ENCODE results near the gene SDHA. TPM values are rescaled to one million over a fixed set of nuclear protein-coding genes. Genes with fewer than 3 reads are reported as not detected.

Gene SDHA
- total and polyA plus RNA-seq, 12 donors = 116 to 296 (median 202) TPM

- intact Hi-C loops (cut with DNase I) = no loop called here
- peaks cover 0 to 6% of the 10 kb centered on the region in 2 donors for H3K4me1 ChIP-seq (replicated peaks in 1 of 2)
- no peaks in the 10 kb centered on the region for H3K36me3 ChIP-seq (replicated peaks in 1 of 2)
- no peaks in the 10 kb centered on the region for H3K27me3 ChIP-seq
- TF ChIP-seq, protein P1, sequence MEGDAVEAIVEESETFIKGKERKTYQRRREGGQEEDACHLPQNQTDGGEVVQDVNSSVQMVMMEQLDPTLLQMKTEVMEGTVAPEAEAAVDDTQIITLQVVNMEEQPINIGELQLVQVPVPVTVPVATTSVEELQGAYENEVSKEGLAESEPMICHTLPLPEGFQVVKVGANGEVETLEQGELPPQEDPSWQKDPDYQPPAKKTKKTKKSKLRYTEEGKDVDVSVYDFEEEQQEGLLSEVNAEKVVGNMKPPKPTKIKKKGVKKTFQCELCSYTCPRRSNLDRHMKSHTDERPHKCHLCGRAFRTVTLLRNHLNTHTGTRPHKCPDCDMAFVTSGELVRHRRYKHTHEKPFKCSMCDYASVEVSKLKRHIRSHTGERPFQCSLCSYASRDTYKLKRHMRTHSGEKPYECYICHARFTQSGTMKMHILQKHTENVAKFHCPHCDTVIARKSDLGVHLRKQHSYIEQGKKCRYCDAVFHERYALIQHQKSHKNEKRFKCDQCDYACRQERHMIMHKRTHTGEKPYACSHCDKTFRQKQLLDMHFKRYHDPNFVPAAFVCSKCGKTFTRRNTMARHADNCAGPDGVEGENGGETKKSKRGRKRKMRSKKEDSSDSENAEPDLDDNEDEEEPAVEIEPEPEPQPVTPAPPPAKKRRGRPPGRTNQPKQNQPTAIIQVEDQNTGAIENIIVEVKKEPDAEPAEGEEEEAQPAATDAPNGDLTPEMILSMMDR (IDR thresholded peaks at IDR 0.05) = no peak
- TF ChIP-seq POLR2A (IDR thresholded peaks at IDR 0.05) = no peak
- H3K27ac ChIP-seq = no peak overlapping the region
- H3K9me3 ChIP-seq (replicated peaks in 1 of 3) = no peaks in the 10 kb centered on the region
- 81 to 91% (median 83%) methylated on average over 9 of the region's 9 CpGs for WGBS, 4 donors
- H3K4me3 ChIP-seq = no peak overlapping the region
- no peak for DNase-seq
Measured at GRCh38 chr5:192691-192969, 25.5 kb upstream of the SDHA start.

GRCh38 chr5:192970-193831 is 24.9 kb upstream of the SDHA start:
- intact Hi-C loops (cut with DNase I) = no loop called here
- Histone ChIP-seq H3K4me1 (replicated peaks in 1 of 2) (peaks cover 0 to 2% of the 10 kb centered on the region in 2 donors), H3K4me3 (no peak overlapping the region), H3K27ac (no peak overlapping the region), H3K27me3 (no peaks in the 10 kb centered on the region), H3K36me3 (replicated peaks in 1 of 2) (no peaks in the 10 kb centered on the region), H3K9me3 (replicated peaks in 1 of 3) (no peaks in the 10 kb centered on the region)
- TF ChIP-seq, protein P1 (IDR thresholded peaks at IDR 0.05) = no peak
- no peak for TF ChIP-seq POLR2A (IDR thresholded peaks at IDR 0.05)
- DNase-seq = no peak
- 84 to 87% (median 86%) methylated on average over 9 to 17 of the region's 17 CpGs for WGBS, 4 donors

DNA sequence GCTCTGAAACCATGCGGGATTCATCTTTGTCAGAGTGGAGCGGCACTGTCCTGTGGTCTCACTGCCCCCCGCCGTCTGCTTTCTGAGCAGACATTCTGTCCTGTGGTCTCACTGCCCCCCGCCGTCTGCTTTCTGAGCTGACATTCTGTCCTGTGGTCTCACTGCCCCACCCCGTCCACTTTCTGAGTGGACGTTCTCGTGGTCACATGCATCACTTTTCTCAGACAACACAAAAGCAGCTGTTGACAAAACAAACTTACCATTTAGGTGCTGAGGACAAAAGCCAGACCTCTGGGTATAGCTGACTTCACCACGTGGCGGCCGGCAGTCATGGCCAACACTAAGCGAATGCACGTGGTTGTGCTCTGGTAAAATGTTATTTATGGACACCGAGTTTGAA is 24.0 kb upstream of the SDHA start:
- Histone ChIP-seq H3K9me3 (replicated peaks in 1 of 3) (no peaks in the 10 kb centered on the region), H3K36me3 (replicated peaks in 1 of 2) (no peaks in the 10 kb centered on the region), H3K27me3 (no peaks in the 10 kb centered on the region), H3K4me1 (replicated peaks in 1 of 2) (no peaks in the 10 kb centered on the region), H3K27ac (no peak overlapping the region), H3K4me3 (no peak overlapping the region)
- TF ChIP-seq, protein P1 (IDR thresholded peaks at IDR 0.05) = no peak
- intact Hi-C loops (cut with DNase I) = no loop called here
- no peak for DNase-seq
- 87 to 94% (median 90%) methylated on average over 15 of the region's 15 CpGs for WGBS, 4 donors

- intact Hi-C loops (cut with DNase I) = no loop called here
- Histone ChIP-seq H3K4me3 (no peak overlapping the region), H3K9me3 (replicated peaks in 1 of 3) (no peaks in the 10 kb centered on the region), H3K27ac (no peak overlapping the region), H3K27me3 (no peaks in the 10 kb centered on the region), H3K36me3 (replicated peaks in 1 of 2) (no peaks in the 10 kb centered on the region), H3K4me1 (replicated peaks in 1 of 2) (no peaks in the 10 kb centered on the region)
- WGBS, 4 donors = 94 to 96% (median 95%) methylated on average over 34 to 36 of the region's 36 CpGs
- TF ChIP-seq, protein P1 (IDR thresholded peaks at IDR 0.05) = no peak
- TF ChIP-seq POLR2A (IDR thresholded peaks at IDR 0.05) = no peak
- DNase-seq = no peak
Measured at GRCh38 chr5:194603-195209, 23.4 kb upstream of the SDHA start.
